Neural cell (in vitro differentiated cells): ENCODE results near the gene MOB3A. TPM values are rescaled to one million over a fixed set of nuclear protein-coding genes. Genes with fewer than 3 reads are reported as not detected.

ENCODE experiments used
- H2AFZ ChIP-seq: fragments of 200-600, 300-800 bp; sonication (generic), shearing (Covaris generic); 2 replicates; pipeline ENCODE4 v1.6.0; 2014; ENCODE audit warnings: low read depth, mild to moderate bottlenecking, antibody characterized with exemption, low read length, moderate library complexity
- H3F3A ChIP-seq: fragments of 200-600 bp; shearing (Covaris generic); 2 replicates; pipeline ENCODE4 v1.6.1; 2016; ENCODE audit warnings: mild to moderate bottlenecking, moderate library complexity, mixed read lengths, antibody characterized with exemption, low read length; ENCODE audit not compliant: insufficient read depth, poor library complexity, severe bottlenecking
- H3K27ac ChIP-seq: fragments of 200-600, 300-800 bp; sonication (generic), shearing (Covaris generic); 2 replicates; pipeline ENCODE4 v1.5.1; 2014; ENCODE audit warnings: mild to moderate bottlenecking, low read length, moderate library complexity
- H3K27me3 ChIP-seq: fragments of 300-800, 200-600 bp; sonication (generic), shearing (Covaris generic); 2 replicates; pipeline ENCODE4 v1.6.0; 2014; ENCODE audit warnings: mild to moderate bottlenecking, low read depth, low read length, moderate library complexity; ENCODE audit not compliant: insufficient read depth
- H3K36me3 ChIP-seq: fragments of 300-800, 200-600 bp; sonication (generic), shearing (Covaris generic); 2 replicates; pipeline ENCODE4 v1.5.1; 2014; ENCODE audit warnings: mild to moderate bottlenecking, antibody characterized with exemption, low read length, moderate library complexity; ENCODE audit not compliant: insufficient read depth
- H3K4me2 ChIP-seq: fragments of 300-800, 200-600 bp; sonication (generic), shearing (Covaris generic); 2 replicates; pipeline ENCODE4 v1.6.0; 2014; ENCODE audit warnings: mild to moderate bottlenecking, low read length
- H3K4me3 ChIP-seq: fragments of 300-800, 200-600 bp; sonication (generic), shearing (Covaris generic); 2 replicates; pipeline ENCODE4 v1.5.1; 2014; ENCODE audit warnings: mild to moderate bottlenecking, low read length, moderate library complexity
- H3K79me2 ChIP-seq: fragments of 200-600 bp; shearing (Covaris generic); replicated peaks from 2 replicates; pipeline ENCODE4 v1.6.0; 2014; ENCODE audit warnings: mild to moderate bottlenecking, low read length, moderate library complexity; ENCODE audit not compliant: insufficient read depth
- H3K9ac ChIP-seq: fragments of 300-800, 200-600 bp; sonication (generic), shearing (Covaris generic); 2 replicates; pipeline ENCODE4 v1.6.1; 2016; ENCODE audit warnings: mild to moderate bottlenecking, low read length, mixed read lengths
- H3K9me2 ChIP-seq: fragments of 200-600 bp; shearing (Covaris generic); 2 replicates; pipeline ENCODE4 v1.6.1; 2016; ENCODE audit warnings: mild to moderate bottlenecking, low read length, mixed read lengths; ENCODE audit not compliant: insufficient read depth
- H3K9me3 ChIP-seq: fragments of 200-600, 300-800 bp; sonication (generic), shearing (Covaris generic); 2 replicates; pipeline ENCODE4 v1.6.1; 2016; ENCODE audit warnings: mild to moderate bottlenecking, mixed run types, low read length, moderate library complexity, mixed read lengths
- H4K20me1 ChIP-seq: fragments of 200-600 bp; shearing (Covaris generic); 2 replicates; pipeline ENCODE4 v1.6.1; 2016; ENCODE audit warnings: mild to moderate bottlenecking, mixed run types; ENCODE audit not compliant: insufficient read depth
- CTCF ChIP-seq: fragments of 450-650 bp; IDR thresholded peaks from 2 replicates; pipeline ENCODE4 v1.5.1; 2014; ENCODE audit warnings: antibody characterized with exemption, mild to moderate bottlenecking, moderate library complexity; ENCODE audit not compliant: poor library complexity, severe bottlenecking
- EP300 ChIP-seq: fragments of 450-650 bp; conservative IDR thresholded peaks from 2 replicates; pipeline ENCODE4 v1.6.1; 2014; ENCODE audit warnings: antibody characterized with exemption, mild to moderate bottlenecking, moderate library complexity; ENCODE audit not compliant: poor library complexity, severe bottlenecking
- EZH2 ChIP-seq: fragments of 200-600, 300-800 bp; shearing (Covaris generic), sonication (generic); IDR thresholded peaks from 2 replicates; pipeline ENCODE4 v1.6.1; 2014; ENCODE audit warnings: antibody characterized with exemption, low read length, borderline replicate concordance, mild to moderate bottlenecking; ENCODE audit not compliant: insufficient read depth, poor library complexity, severe bottlenecking
- MXI1 ChIP-seq: fragments of 450-650 bp; conservative IDR thresholded peaks from 2 replicates; pipeline ENCODE4 v1.6.1; 2014; ENCODE audit warnings: antibody characterized with exemption, mild to moderate bottlenecking; ENCODE audit not compliant: poor library complexity, severe bottlenecking
- POLR2AphosphoS5 ChIP-seq: IDR thresholded peaks from 2 replicates; pipeline ENCODE4 v1.6.1; 2012
- RAD21 ChIP-seq: fragments of 450-650 bp; conservative IDR thresholded peaks from 2 replicates; pipeline ENCODE4 v1.6.1; 2014; ENCODE audit warnings: antibody characterized with exemption, mild to moderate bottlenecking, moderate library complexity
- REST ChIP-seq: IDR thresholded peaks from 2 replicates; pipeline ENCODE4 v1.6.1; 2012; ENCODE audit warnings: borderline replicate concordance
- SMC3 ChIP-seq: fragments of 450-650 bp; conservative IDR thresholded peaks from 2 replicates; pipeline ENCODE4 v1.6.1; 2014; ENCODE audit warnings: antibody characterized with exemption, mild to moderate bottlenecking, moderate library complexity; ENCODE audit not compliant: poor library complexity
- TAF1 ChIP-seq: IDR thresholded peaks from 2 replicates; pipeline ENCODE4 v1.6.1; 2012; ENCODE audit warnings: low read depth
- polyA plus RNA-seq: library from polyadenylated mRNA; depleted of rRNA; stranded (reverse); fragments of >200 nt; gene quantifications from 2 replicates; pipeline ENCODE4 v1.2.3, GENCODE V29; 2014

The MOB3A gene
- polyA plus RNA-seq, 1 donor from 2014 or later, result 5.8 TPM

GRCh38 chr19:2041683-2042484 lies 54.2 kb downstream of the MOB3A start:
- Histone ChIP-seq H3K79me2 (no peaks in the 10 kb centered on the region), H2AFZ (peak overlapping the region; percentile 21), H3F3A (no peaks in the 10 kb centered on the region), H3K4me2 (peak overlapping the region; percentile 55), H3K36me3 (no peaks in the 10 kb centered on the region), H3K9ac (peak overlapping the region; percentile 64), H3K4me3 (peak overlapping the region; percentile 64), H3K27me3 (no peaks in the 10 kb centered on the region), H3K27ac (peak overlapping the region; percentile 79), H3K9me2 (no peaks in the 10 kb centered on the region), H4K20me1 (no peaks in the 10 kb centered on the region), H3K9me3 (no peaks in the 10 kb centered on the region)
- TF ChIP-seq SMC3, result peak; percentile 1
- TF ChIP-seq CTCF, result no peak
- TF ChIP-seq EZH2, result no peak
- peak; percentile 60 for TF ChIP-seq REST
- TF ChIP-seq TAF1, result peak; percentile 61
- TF ChIP-seq EP300, result peak; percentile 67
- TF ChIP-seq MXI1, result peak; percentile 13
- TF ChIP-seq RAD21, result peak; percentile 19
- peak; percentile 64 for TF ChIP-seq POLR2AphosphoS5

- Histone ChIP-seq H3K27me3 (no peaks in the 10 kb centered on the region), H3K27ac (peak overlapping the region; percentile 73), H3K9me2 (no peaks in the 10 kb centered on the region), H3K36me3 (no peaks in the 10 kb centered on the region), H3K79me2 (no peaks in the 10 kb centered on the region), H3K9ac (peak overlapping the region; percentile 64), H3F3A (no peaks in the 10 kb centered on the region), H3K9me3 (no peaks in the 10 kb centered on the region), H4K20me1 (no peaks in the 10 kb centered on the region), H3K4me2 (peak overlapping the region; percentile 39), H3K4me3 (peak overlapping the region; percentile 64), H2AFZ (no peak overlapping the region)
- TF ChIP-seq TAF1 (no peak), MXI1 (no peak), EP300 (no peak), CTCF (no peak), REST (no peak), SMC3 (no peak), POLR2AphosphoS5 (no peak), EZH2 (no peak), RAD21 (no peak)
Measured at GRCh38 chr19:2041433-2041682, 54.8 kb downstream of the MOB3A start.
